HG03342 (cell line): Measurements from ENCODE around the gene CARMIL1.

ENCODE experiments used
- ATAC-seq: cut with Tn5 transposase; IDR thresholded peaks from one replicate; pipeline ENCODE4 v1.9.1; 2021; ENCODE audit warnings: mild to moderate bottlenecking, moderate library complexity; ENCODE audit not compliant: unreplicated experiment

The CARMIL1 gene

DNA sequence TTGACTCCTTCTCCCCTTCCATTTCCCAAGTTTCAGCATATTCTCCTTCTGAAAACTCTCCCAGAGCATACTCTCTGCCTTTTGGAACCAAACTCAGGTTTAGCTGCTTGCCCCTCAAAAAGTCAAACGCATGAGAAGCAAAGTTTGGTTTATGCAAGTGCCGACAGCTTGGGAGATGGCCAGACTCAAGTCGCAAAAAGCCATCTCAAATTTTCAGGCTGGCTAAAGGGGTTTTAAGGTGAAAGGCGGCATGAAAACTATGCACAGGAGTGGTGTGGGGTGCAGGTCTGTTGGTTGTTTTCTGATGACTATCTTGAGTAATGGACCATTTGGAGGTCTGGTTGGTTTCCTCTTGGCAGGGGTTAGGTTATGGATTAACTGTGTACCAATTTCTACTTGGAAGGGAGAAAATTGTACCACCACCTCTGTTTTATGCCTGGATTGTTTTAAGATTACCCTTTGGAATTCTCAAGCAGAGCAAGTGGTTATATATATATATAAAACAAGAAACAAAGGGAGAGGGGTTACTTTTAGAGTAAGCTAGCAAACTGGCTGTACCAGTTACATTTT, 320.4 kb downstream of the CARMIL1 start:
- ATAC-seq, result no peak

DNA sequence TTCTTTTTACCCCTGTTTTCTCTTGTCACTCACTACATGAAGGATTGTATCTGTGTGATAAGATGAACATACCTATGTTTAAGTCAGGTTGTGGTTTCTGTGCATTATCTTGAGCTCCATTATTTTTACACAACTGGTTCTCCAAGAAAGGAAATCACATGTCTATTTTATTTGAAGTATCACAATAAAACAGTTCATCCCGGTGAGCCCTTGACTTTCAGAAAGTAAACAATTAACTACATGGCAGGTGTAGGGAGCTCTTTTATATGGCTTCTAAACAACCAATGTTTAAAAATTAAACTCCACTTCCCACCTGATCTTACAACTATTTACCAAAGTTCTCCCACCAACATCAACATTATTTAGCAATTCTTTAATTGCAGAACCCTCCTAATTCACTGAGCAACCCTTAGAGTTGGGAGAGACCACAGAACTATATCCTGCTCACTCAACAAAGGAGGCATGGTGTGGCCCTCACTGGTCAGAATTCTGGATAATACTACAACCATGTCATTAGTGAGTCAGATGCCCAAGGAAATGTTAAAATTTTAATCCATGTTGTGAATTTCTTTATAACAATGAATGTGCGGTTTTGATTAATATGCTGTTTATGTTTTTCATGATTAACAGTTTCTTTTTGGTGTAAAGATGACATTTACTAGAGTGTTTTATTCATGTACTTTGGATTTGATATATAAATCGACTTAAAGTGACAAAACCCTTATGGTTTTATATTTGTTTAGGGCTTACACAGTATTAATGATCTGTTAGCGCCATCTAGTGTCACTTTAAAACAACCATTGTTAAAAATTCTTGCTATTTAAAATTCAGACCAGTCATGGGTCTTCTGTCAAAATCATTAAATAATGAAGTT, 322.9 kb downstream of the CARMIL1 start:
- no peak for ATAC-seq

DNA sequence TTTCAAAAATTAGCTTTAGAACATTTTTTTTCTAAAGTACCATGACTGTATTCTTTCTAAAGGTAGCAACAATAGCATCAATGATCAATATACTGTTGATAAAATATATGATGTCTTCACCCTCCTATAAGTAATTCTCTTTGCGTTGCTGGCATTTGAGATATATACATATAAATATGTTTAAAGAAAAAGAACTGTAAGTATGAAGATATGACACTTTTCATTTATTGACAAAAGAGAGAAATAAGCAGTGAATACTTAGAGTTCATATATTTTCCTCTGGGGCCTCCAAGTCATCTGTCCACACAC, 323.5 kb downstream of the CARMIL1 start:
- ATAC-seq, result no peak

DNA sequence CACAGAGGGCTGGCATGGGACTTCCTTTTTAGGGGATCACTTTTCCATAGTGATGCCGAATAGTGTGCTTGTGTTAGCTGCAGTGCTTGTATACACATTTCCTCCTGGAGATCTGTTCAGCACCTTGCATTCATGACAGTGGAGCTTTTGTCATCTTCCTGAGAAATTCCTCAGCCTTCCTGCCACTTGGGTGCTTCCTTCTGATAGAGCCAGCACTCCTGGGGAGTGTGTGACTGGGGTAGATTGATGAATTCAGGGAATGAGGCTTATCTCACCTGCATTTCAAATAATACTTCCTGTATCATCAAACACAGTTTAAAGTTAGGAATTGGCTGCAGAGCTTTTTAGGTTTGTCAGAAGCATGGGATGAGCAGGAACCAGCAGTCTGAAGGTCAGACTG, 324.1 kb downstream of the CARMIL1 start:
- no peak for ATAC-seq

DNA sequence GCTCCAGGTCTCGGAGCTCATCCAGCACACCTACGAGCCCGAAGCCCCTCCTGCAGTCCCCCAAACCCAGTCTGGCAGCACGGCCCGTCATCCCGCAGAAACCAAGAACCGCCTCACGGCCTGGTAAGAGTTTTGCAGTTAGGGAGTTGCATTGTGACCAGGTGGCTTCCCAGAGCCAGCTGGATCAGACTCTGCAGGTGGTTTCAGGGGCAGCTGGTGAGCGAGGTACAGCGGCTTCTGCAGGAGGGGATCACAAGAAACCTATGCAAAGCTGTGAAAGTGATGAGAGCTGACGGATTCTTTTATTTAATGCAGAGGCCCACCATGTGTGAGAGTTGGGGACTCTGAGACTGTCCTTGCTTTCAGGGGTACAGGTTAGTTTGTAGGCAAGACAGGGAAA, 327.0 kb downstream of the CARMIL1 start:
- no peak for ATAC-seq

DNA sequence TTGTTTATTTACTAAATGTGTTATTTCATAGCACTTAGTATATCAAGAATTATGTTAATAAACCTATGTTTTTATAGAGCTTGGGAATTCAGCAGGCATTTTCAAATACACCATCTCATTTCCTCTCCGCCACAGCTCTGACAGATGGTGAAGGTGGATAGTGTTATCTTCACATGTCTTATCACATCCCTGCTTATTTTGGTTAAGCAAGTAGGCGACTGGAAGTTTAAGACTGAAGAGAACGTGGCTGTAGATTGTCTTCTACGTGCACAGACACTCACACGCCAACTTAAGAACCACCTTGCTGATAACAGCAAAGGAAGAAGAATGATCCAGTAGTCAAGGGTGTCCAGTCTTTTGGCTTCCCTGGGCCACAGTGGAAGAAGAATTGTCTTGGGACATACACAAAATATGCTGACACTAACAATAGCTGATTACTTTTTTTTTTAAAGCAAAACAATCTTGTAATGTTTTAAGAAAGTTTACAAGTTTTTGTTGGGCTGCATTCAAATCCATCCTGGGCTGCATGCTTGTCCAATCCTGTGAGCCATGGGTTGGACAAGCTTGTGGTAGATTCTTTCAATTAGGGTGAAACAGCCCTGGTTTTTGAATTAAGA, 329.5 kb downstream of the CARMIL1 start:
- no peak for ATAC-seq

DNA sequence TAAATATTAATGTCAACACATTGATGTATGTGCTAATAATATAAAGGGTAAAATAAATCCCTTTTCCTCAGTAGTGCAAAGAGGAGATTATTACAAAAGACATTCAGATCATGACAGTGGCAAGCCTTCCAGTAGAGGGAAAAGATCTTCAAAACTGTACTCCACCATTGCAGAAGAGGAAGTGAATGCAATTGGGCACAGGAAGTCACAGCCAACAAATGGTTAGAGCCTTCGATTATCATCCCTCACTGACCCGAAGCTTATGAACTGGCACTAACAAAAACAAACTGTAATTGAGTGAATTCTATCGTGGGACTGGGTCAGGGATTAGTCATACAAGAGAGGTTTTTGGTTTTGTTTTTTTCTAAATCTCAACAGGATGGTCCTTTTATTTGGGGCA, 333.5 kb downstream of the CARMIL1 start:
- no peak for ATAC-seq

DNA sequence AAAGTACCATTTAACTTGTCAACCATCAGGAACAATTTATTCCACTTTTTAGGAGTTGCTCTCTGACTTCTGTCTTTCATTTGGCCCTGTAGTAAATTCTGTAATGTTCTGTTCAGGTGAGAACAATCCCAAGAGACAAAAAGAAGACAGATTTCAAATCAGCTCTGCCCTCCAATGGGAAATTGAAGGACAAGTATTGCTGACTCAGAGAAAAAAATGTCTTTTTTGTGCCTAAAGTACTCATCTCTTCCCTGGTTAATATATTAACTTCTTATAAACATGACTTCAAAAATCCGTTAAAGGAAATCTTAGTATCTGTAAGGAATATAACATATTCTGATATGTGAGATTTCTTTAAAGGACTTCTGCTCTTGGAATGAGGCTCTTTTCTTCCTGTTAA, 334.2 kb downstream of the CARMIL1 start:
- ATAC-seq, result no peak

DNA sequence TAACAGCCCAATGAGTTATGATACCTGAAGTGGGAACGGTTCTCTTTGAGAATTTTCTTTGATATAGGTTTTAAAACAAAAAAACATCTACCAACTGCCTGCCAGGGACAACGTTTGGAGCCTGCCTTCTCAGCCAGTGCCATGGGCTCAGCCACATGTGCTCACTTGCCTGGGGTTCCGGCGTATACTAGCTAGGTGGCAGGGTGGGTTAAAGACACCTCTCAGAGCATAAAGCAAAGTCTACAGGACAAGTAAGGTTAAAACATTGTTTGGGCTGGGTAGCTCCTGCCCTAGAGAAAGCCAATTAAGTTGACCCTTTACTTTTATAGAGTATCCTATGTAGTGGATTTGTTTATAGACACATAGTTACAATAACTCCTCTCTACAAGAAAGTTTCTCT, 334.9 kb downstream of the CARMIL1 start:
- no peak for ATAC-seq

DNA sequence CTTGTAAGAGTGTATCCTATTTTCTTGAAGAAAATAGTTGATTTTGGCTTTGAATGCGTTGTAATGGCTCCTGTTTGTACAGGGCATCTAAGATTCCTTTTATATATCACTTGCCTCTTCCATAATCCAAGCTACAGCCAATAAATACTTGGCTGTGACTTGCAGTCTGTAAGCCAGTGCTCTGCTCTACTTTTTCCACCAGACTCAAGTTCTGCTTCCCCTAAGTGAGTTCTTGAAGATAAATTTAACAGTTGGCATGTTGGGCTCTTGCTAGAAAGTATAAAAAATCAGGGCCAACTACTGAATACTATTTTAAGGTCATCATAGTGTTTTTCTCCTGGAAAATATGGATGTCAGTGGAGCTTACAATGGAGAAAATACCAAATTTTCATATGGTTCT, 336.3 kb downstream of the CARMIL1 start:
- ATAC-seq, result no peak

DNA sequence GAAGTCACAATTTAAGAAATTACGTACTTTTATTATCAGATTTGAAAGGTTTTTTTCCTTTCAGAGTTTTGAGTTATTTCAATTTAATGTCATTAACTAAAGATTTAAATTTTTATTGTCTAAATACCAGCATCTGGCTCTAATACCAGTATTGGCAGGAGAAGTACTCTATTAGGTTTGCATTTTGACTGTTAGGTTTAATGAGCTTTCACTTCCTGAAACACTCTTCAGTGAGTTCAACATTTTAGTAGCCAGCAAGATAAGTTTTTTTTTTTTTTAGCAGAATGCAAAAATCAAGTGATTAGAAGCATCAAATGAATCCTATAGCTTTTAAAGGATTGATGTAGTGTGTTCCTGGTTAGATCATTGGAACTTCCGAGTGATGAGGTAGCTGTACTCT, 338.8 kb downstream of the CARMIL1 start:
- no peak for ATAC-seq

DNA sequence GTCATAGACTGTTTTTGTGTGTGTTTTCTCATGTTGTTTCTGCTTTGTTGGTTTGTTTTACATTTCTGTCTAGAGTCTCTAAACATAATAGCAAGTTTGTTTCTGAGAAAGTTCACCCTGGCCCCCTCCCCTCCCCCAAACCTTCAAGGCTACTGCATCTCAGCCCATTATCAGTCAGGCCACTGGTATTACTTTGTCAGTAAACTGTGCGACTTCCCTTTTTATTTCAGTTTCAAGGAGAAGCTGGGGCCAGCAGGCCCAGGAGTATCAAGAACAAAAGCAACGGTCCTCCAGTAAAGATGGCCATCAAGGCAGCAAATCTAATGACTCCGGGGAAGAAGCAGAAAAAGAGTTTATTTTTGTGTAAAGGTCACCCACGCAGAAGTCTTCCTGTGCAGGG, 340.0 kb downstream of the CARMIL1 start:
- no peak for ATAC-seq

DNA sequence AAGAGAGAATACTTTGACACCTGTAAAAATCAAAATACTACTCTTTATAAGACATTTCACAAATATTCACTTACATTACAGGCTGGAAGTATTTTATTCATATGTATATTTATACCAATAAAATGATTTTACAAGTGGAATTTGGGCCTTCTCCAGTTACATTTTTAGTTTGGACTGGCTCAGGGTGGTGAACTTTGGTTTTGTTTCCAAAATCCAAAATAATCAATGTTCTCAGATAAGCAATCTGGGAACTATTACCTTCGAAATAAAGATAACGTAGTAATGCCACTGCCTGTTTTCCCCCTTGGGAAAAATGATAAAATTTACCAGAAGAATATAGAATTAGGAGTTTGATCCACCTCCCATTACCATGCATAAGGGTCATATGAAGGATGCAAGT, 341.2 kb downstream of the CARMIL1 start:
- ATAC-seq, result no peak

DNA sequence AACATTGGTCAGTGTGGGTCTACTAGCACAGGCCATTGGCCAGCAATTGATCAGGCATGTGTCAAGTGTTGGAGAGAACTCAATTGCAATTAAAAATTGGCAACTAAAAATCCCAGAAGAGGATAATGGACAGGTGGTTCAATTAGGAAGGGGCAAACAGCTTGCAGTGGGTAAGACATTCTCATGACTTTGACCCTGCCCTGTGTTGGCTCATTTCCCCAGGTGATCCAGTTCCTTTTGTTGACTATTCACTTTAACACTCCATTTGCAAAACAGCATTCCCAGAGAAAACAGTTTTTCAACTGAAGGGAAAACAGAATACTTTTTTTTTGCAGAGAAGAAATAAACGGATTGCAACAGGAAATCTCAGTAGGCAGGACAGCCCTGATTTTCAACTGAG, 343.9 kb downstream of the CARMIL1 start:
- no peak for ATAC-seq

DNA sequence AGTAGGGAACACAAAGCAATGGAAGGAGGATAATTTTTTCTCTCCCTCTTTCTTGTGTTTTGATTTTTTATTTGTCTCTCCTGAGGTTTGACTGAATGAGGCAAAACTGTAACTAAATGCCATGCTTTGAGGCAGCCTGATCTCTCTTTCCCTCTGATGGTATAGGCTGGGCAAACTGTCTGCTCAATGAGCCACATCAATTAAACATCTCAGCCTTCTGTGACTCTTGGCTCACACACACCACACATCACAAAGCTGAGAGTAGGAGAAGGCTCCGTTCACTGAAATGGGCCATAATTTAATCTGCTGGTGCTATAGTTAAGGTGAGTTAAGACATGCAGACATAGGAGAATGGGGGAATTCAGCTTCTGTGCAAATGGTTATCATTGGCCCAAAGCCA, 344.7 kb downstream of the CARMIL1 start:
- ATAC-seq, result no peak

DNA sequence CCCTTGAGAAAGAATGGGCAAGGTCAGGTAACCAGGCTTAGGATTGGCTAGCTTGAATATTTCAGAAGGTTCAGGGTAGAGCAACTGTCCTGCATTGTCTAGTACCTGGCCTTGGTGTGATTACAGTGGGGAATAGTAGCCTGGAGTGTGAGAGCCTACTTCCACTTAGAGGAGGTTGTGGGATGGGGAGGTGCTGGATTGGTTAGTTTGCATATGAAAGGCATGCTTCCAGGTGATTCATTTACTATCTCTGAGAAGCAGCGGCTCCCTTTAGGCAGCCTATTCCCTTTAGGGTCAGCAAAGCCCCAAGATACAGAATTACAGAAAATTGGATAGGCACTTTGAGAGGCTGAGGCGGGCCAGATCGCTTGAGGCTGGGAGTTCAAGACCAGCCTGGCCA, 347.8 kb downstream of the CARMIL1 start:
- ATAC-seq, result no peak

DNA sequence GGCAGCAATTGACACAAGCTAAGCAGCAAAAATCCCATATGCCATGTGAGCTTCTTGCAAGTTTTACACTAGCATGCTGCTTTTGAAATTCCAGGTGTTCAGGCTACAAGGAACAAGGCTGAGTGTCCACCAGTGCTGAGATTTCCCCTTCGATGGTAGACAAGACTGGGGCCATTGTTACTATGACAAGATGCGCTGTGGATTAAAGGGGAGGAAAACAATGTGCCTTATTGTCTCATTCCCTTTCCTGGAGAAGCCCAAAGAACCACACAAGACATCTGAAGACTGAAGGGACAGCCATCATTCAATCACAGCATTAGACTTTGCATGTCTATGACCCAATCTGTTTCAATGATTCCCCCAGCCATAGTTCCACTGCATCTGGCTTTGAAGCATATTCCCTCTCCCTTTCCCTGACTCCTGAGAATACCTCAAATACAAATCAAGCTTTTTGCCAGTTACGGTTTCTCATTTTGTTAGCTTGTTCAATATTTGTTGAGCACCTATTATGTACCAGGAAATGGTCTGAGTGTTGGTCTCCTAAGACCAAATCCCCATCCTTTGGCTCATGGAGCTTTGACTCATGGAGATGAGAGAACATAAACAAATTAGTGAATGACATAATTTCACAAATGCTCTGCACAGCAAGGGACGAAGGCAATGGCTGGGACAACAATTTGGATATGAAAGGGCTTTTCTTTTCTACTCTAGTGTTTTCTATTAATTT, 349.5 kb downstream of the CARMIL1 start:
- no peak for ATAC-seq

DNA sequence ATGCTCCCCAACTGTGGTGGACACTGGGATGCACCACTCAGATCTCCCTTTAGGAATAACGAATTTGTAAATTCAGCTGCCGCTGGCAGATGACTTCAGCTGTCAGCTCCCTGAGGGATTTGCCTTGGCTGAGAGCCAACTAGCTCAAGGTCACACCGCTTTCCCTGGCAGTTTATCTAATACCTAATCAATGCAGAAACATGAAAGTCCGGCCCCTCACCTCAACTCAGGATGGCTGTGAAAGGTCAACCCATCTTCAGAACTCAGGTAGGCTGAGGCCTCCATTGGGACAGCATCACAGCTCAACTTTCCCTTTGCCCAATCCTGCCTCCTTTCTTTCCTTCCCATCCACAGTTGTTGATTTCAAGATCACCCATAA, 350.0 kb downstream of the CARMIL1 start:
- no peak for ATAC-seq

DNA sequence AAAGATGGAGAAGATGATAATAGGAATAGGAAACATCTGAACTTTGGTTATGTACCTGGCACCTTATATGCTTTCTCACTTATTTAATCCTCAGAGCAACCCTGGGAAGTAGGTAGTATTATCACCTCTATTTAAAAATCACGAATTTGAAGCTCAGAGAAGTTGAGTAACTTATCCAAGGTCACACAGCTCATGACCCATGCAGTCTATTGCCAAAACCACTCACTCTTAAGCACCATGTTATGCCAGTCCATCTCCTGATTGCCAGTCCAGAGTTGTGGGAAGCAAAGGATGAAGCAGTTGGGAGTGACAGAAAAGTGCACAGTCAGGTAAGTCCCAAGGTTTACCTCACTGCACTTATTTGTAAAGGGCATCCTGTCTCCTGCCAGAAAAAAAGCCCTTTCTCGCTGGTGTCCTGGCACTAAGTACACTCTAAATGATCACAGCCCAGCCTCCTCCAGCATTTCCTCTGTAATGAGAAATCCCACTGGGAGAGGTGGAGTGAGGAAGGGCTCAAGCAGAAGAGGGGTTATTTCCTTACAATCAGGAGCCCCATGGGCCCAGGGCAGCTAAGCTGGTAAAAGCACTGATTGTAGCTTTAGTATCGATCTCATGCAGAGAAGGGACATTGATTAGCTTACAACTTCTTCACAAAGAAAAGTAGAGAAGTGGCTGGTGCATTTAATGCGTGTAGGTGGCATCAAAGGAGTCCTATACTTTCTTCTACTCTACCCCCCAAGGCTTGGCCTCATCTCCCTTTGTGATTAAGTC, 351.5 kb downstream of the CARMIL1 start:
- no peak for ATAC-seq

DNA sequence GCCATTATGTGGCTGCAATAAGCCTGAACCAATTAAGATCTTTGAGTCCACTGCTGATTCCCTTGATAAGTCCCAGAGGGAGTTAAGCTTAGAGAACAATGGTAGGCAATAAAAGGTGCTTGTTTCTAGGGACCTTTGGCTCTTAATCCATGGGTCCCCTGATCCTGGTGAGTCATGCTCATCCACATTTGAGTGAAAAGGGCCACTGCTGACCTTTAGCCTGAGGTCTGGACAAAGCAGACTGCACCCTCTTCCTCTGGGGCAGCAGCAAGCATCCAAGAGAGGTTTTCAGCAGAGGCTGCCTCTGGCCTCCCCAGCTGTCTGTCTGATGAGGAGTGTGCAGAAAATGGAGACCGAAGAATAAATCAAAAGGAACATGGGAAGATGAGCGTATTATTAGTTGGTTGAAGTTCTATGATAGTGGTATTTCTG, 356.7 kb downstream of the CARMIL1 start:
- ATAC-seq, result no peak

DNA sequence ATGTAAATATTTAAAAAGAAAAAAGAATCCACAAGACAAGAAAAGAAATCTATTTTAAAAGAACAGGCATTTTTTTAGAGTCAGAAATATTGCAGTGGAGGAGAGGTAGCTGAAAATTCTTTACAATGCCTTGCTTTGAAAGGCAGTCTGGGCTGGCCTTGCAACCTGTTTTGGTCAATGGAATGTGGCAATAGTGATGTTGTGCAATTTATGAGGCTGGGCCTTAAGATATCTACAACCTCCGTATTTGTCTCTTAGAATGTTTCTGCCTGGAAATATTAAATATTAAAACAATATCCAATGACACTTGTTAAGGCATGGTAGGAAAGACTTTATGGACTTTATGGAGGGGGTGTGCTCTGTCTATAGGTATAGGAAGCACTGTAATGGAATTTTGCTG, 358.0 kb downstream of the CARMIL1 start:
- no peak for ATAC-seq
